Measurements from ENCODE around the gene SENP2. TPM values are rescaled to one million over a fixed set of nuclear protein-coding genes. Genes with fewer than 3 reads are reported as not detected.

Gene SENP2
- total RNA-seq, 1 donor from 2014 or later, result 12.9 TPM

DNA sequence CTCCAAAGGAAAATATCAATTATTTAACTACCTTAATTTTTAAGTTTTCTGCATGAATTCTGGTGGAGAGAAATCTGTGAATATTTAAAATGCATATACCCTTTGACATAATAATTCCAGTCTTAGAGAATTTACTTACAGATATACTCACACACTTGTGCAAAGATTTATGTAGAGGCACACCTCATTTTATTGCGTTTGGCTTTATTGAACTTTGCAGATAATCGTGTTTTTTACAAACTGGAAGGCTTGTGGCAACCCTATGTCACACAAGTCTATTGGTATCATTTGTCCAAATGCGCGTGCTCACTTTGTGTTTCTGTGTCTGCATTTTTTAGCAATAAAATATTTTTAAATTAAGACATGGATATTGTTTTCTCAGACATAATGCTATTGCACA lies 81.5 kb downstream of the SENP2 start:
- no peak overlapping the region for H3K4me3 ChIP-seq (ENCODE audit: low read depth, low read length)
- TF ChIP-seq, protein P1, sequence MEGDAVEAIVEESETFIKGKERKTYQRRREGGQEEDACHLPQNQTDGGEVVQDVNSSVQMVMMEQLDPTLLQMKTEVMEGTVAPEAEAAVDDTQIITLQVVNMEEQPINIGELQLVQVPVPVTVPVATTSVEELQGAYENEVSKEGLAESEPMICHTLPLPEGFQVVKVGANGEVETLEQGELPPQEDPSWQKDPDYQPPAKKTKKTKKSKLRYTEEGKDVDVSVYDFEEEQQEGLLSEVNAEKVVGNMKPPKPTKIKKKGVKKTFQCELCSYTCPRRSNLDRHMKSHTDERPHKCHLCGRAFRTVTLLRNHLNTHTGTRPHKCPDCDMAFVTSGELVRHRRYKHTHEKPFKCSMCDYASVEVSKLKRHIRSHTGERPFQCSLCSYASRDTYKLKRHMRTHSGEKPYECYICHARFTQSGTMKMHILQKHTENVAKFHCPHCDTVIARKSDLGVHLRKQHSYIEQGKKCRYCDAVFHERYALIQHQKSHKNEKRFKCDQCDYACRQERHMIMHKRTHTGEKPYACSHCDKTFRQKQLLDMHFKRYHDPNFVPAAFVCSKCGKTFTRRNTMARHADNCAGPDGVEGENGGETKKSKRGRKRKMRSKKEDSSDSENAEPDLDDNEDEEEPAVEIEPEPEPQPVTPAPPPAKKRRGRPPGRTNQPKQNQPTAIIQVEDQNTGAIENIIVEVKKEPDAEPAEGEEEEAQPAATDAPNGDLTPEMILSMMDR (conservative IDR thresholded peaks at IDR 0.05; ENCODE audit: low read depth, low read length), result no peak
- DNase-seq (ENCODE audit: low read depth), result no peak

DNA sequence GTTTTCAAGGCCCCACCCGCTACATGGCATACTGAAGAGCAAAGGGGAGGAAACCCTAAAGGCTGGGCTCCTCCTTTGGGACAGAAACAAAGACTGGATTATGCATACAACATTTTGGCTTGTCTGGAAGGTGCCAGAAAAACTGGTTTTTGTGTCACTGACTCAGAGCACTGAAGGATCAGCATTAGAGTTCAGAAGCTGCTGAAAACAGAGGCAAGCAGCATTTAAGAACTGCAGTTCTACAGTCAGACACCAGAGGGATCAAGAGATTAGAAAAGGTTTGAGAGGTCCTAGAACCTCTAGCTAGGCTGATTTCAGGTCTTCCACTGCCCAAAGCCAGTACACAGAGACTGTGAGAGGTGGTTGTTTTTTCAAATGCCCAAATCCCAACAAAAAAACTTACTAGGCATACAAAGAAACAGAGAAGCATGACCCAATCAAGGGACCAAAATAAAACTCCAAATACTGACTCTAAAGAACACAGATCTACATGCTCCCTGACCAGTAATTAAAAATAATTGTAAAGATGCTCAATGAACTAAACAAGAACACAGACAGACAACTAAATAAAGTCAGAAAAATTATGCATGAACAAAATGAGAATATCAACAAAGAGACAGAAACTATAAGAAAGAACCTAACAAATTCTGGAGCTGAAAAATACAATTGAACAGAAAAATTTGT lies 91.2 kb downstream of the SENP2 start:
- TF ChIP-seq, protein P1 (conservative IDR thresholded peaks at IDR 0.05; ENCODE audit: low read depth, low read length), result peak; percentile 80
- H3K4me3 ChIP-seq (ENCODE audit: low read depth, low read length), result no peak overlapping the region
- DNase-seq (ENCODE audit: low read depth), result no peak

DNA sequence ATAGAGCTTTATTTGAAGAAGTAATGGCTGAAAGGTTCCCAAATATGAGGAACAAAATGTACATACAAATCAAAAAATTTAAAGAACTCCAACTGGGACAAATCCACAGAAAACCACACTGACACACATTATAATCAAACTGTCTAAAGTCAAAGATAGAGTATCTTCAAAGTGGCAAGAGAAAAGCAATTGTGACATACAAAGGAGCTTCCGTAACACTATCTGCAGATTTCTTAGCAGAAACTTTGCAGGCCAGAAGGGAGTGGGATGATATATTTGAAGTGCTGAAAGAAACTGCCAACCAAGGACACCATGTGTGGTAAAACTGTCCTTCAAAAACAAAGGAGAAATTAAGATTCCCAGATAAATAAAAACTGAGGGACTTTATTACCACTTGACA lies 91.9 kb downstream of the SENP2 start:
- H3K4me3 ChIP-seq (ENCODE audit: low read depth, low read length), result no peak overlapping the region
- TF ChIP-seq, protein P1 (conservative IDR thresholded peaks at IDR 0.05; ENCODE audit: low read depth, low read length), result no peak
- no peak for DNase-seq (ENCODE audit: low read depth)

DNA sequence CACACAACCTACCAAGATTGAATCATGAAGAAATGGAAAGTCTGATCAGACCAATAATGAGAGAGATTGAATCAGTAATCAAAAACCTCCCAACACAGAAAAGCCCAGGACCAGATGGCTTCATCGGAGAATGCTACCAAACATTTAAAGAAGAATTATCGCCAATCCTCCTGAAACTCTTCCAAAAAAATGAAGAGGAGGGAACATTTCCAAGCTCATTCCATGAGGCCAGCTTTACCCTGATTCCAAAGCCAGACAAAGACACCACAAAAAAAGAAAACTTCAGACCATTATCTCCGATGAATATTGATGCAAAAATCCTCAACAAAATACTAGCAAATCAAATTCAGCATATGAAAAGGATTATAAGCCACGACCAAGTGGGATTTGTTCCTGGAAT lies 94.1 kb downstream of the SENP2 start:
- no peak for DNase-seq (ENCODE audit: low read depth)
- TF ChIP-seq, protein P1 (conservative IDR thresholded peaks at IDR 0.05; ENCODE audit: low read depth, low read length), result no peak
- H3K4me3 ChIP-seq (ENCODE audit: low read depth, low read length), result no peak overlapping the region

Other genes starting within 250 kb of the SENP2 start
- 14.5 and 20.0 TPM in 2 replicates for gene MAP3K13, start 223.2 kb upstream of the SENP2 start, total RNA-seq
- 14.6 and 16.2 TPM in 2 replicates for gene TMEM41A, start 87.3 kb upstream of the SENP2 start, total RNA-seq
- 1.8 and 1.9 TPM in 2 replicates for gene LIPH, start 33.7 kb upstream of the SENP2 start, total RNA-seq
- 57.6 and 99.8 TPM in 2 replicates for gene IGF2BP2, start 238.7 kb downstream of the SENP2 start, total RNA-seq

Measured in epithelial cell of proximal tubule (primary cell).